Lung (tissue), 12 donors: Measurements from ENCODE around the gene MIX23. TPM values are rescaled to one million over a fixed set of nuclear protein-coding genes. Genes with fewer than 3 reads are reported as not detected.

Source experiments
- ATAC-seq: fragments of 200-7000 bp; cut with Tn5 transposase; one replicate; pipeline ENCODE4 v1.9.1; 2020; ENCODE audit warnings: moderate number of reproducible peaks; ENCODE audit not compliant: insufficient read depth, low FRiP score
- DNase-seq, 3 donors: peaks; one replicate each; pipeline ENCODE4 v3.0.0-alpha.2; 2013 to 2017
- H3K27ac ChIP-seq, 2 donors: one replicate each; pipeline ENCODE4 v1.5.1; 2013; ENCODE audit warnings: mild to moderate bottlenecking in 2 of 2, moderate library complexity in 2 of 2, control low read depth in 1 of 2, inconsistent platforms in 1 of 2, low read depth in 1 of 2, low read length in 1 of 2
- H3K27me3 ChIP-seq, 3 donors: one replicate each; pipeline ENCODE4 v1.5.1; 2013; ENCODE audit warnings: low read length in 2 of 3; ENCODE audit not compliant: control insufficient read depth in 3 of 3, insufficient read depth in 3 of 3
- H3K36me3 ChIP-seq, 4 donors: one replicate each; pipeline ENCODE4 v1.5.1; 2013; ENCODE audit warnings: low read length in 4 of 4, mild to moderate bottlenecking in 1 of 4, moderate library complexity in 1 of 4; ENCODE audit not compliant: control insufficient read depth in 4 of 4, insufficient read depth in 4 of 4
- H3K4me1 ChIP-seq, 5 donors: one replicate each; pipeline ENCODE4 v1.5.1; 2013; ENCODE audit warnings: low read length in 5 of 5, mild to moderate bottlenecking in 2 of 5, moderate library complexity in 1 of 5; ENCODE audit not compliant: control insufficient read depth in 5 of 5, insufficient read depth in 5 of 5
- H3K4me3 ChIP-seq: one replicate; pipeline ENCODE4 v1.5.1; 2013; ENCODE audit warnings: mild to moderate bottlenecking, control low read depth, moderate library complexity
- H3K9ac ChIP-seq, 2 donors: one replicate each; pipeline ENCODE4 v1.5.1; 2013; ENCODE audit warnings: low read length in 2 of 2, control low read depth in 1 of 2; ENCODE audit not compliant: insufficient read depth in 1 of 2
- H3K9me3 ChIP-seq, 4 donors: one replicate each; pipeline ENCODE4 v1.5.1; 2013; ENCODE audit warnings: low read length in 3 of 4, mild to moderate bottlenecking in 1 of 4, moderate library complexity in 1 of 4; ENCODE audit not compliant: control insufficient read depth in 4 of 4, insufficient read depth in 3 of 4
- WGBS, 2 donors: extraction: QIAGEN DNeasy Blood & Tissue Kit; methylation state at CpG; one replicate each; pipeline ENCODE4 v1.1.7; 2013; 5-methylcytosine and 5-hydroxymethylcytosine counted together
- polyA plus RNA-seq, 2 donors: library from polyadenylated mRNA; stranded (reverse); fragments of 200-250 nt; gene quantifications; one replicate each; pipeline ENCODE4 v1.2.1, GENCODE V29; 2013
- total RNA-seq, 2 donors: library from RNA; depleted of rRNA in 1 of 2; stranded (reverse); fragments of >200 nt in 1 of 2; gene quantifications; one replicate each; pipeline ENCODE4 v1.2.1, GENCODE V29; 2014 to 2021
- TF ChIP-seq, protein P1 (sequence below): IDR thresholded peaks from 2 replicates; pipeline ENCODE4 v1.5.1; 2012; ENCODE audit warnings: mild to moderate bottlenecking; ENCODE audit errors: control extremely low read depth, extremely low read depth
- donor health status: control.
- donor health status: control.
- donor health status: Bipolar disorder and iron deficiency.
- donor health status: healthy.
- donor health status: DM: yes; HTN: yes; CAD: no.

MIX23 gene
- total and polyA plus RNA-seq, 4 donors = 17.8 to 40.4 (median 21.4) TPM

DNA sequence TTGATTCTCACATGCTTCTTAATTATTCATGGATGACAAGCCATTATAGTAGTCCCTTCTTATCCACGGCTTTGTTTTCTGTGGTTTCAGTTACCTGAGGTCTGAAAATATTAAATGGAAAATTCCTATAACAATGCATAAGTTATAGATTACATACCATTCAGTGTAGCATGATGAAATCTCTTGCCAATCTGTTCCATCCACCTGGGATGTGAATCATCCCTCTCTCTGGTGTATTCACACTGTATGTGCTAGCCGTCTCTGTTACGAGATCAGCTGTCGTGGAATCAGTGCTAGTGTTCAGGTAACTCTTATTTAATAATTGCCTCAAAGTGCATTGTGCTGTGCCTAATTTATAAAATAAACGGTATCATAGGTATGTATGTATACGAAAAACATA, 27.6 kb upstream of the MIX23 start:
- TF ChIP-seq, protein P1, sequence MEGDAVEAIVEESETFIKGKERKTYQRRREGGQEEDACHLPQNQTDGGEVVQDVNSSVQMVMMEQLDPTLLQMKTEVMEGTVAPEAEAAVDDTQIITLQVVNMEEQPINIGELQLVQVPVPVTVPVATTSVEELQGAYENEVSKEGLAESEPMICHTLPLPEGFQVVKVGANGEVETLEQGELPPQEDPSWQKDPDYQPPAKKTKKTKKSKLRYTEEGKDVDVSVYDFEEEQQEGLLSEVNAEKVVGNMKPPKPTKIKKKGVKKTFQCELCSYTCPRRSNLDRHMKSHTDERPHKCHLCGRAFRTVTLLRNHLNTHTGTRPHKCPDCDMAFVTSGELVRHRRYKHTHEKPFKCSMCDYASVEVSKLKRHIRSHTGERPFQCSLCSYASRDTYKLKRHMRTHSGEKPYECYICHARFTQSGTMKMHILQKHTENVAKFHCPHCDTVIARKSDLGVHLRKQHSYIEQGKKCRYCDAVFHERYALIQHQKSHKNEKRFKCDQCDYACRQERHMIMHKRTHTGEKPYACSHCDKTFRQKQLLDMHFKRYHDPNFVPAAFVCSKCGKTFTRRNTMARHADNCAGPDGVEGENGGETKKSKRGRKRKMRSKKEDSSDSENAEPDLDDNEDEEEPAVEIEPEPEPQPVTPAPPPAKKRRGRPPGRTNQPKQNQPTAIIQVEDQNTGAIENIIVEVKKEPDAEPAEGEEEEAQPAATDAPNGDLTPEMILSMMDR = no peak
- Histone ChIP-seq H3K27me3 (no peaks in the 10 kb centered on the region), H3K36me3 (peaks cover 2 to 22% (median 14%) of the 10 kb centered on the region in 4 donors), H3K4me3 (no peak overlapping the region), H3K4me1 (peaks cover 0 to 15% (median 10%) of the 10 kb centered on the region in 5 donors), H3K9me3 (no peaks in the 10 kb centered on the region), H3K27ac (no peak overlapping the region), H3K9ac (no peak overlapping the region)
- 91 to 96% methylated on average over 6 of the region's 6 CpGs for WGBS, 2 donors
- DNase-seq = no peak
- no peak for ATAC-seq

DNA sequence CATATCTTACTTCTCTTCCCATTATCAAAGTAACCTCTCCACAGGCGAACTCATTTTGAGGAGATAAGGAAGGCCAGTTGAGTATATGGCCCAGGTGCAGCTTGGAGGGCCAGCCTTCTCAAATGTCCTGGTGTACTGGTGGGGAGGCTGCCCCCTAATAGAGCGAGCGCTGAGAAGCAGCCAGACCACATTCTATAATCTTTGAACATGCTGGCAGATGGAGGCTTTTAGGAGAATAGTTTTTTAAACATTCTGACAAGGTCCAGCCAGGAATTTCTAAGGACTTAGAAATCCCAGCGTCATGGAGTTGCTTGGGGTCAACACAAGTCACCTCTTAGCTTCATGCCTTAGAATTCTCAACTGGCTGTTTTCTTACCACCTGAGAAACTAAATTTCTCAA, 27.1 kb upstream of the MIX23 start:
- Histone ChIP-seq H3K4me1 (peaks cover 0 to 10% (median 8%) of the 10 kb centered on the region in 5 donors), H3K27ac (no peak overlapping the region), H3K36me3 (peaks cover 0 to 22% (median 14%) of the 10 kb centered on the region in 4 donors), H3K4me3 (no peak overlapping the region), H3K9me3 (no peaks in the 10 kb centered on the region), H3K9ac (no peak overlapping the region), H3K27me3 (no peaks in the 10 kb centered on the region)
- WGBS, 2 donors = 92 to 93% methylated on average over 4 of the region's 4 CpGs
- ATAC-seq = no peak
- DNase-seq = no peak
- TF ChIP-seq, protein P1 = no peak

DNA sequence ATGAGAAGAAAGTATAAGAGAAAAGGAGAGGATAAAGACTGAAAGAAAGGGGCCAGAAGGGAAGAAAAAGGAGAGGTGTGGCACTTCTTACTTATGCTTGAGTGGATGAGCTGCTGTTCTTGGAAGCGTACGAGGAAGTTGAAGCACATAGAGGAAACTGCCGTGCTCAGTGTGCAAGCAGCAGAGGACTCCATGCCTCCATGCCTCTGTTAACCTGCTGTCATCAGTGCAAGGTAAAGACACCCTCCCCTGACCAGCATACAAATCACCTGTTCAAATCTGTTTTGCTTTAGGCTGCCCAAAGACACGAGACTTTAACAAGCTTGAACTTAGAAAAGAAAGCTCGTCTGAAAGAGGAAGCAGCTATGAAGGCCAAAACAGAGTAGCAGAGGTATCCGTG, 26.4 kb upstream of the MIX23 start:
- Histone ChIP-seq H3K36me3 (peaks cover 0 to 24% (median 16%) of the 10 kb centered on the region in 4 donors), H3K9me3 (no peaks in the 10 kb centered on the region), H3K4me1 (peaks cover 0 to 3% (median 1%) of the 10 kb centered on the region in 5 donors), H3K4me3 (no peak overlapping the region), H3K27ac (peak overlapping the region in 1 of 2 donors; percentile 46), H3K27me3 (no peaks in the 10 kb centered on the region), H3K9ac (no peak overlapping the region)
- TF ChIP-seq, protein P1 = no peak
- no peak for ATAC-seq
- DNase-seq = no peak
- 36 to 63% methylated on average over 6 of the region's 6 CpGs for WGBS, 2 donors

DNA sequence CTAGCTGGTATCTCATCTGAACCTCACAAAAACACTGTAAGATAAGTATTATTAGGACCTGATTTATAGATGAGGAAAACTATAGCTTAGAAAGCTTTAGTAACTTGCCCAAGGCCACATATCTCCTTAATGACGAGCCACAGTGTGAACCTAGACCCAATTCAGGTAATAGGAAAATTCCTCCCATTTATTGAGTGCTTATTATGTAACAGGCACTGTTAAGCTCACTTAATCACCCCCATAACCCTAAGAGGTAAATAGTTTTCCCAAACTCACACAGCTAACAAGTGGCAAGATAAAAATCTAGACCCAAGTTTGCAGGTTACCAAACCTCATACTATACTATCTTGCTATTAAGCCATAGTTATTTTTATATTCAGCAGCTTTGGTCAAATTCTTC, 24.9 kb upstream of the MIX23 start:
- Histone ChIP-seq H3K27me3 (no peaks in the 10 kb centered on the region), H3K4me1 (peaks cover 0 to 2% (median 0%) of the 10 kb centered on the region in 5 donors), H3K9me3 (no peaks in the 10 kb centered on the region), H3K9ac (no peak overlapping the region), H3K36me3 (peaks cover 0 to 34% (median 21%) of the 10 kb centered on the region in 4 donors), H3K4me3 (no peak overlapping the region), H3K27ac (no peak overlapping the region)
- TF ChIP-seq, protein P1 = no peak
- 91 to 97% methylated on average over 1 of the region's 1 CpG for WGBS, 2 donors
- DNase-seq (no peak), ATAC-seq (no peak)
